ENCODE data around the gene SH3PXD2A. TPM values are rescaled to one million over a fixed set of nuclear protein-coding genes. Genes with fewer than 3 reads are reported as not detected.
"Not testable (repeated sequence)": the region's sequence is repeated elsewhere in the genome, so short reads cannot be mapped to it uniquely, and the experiment has no call there.

SH3PXD2A gene
- total and polyA plus RNA-seq, 9 donors = 33.2 to 95.0 (median 73.9) TPM

DNA sequence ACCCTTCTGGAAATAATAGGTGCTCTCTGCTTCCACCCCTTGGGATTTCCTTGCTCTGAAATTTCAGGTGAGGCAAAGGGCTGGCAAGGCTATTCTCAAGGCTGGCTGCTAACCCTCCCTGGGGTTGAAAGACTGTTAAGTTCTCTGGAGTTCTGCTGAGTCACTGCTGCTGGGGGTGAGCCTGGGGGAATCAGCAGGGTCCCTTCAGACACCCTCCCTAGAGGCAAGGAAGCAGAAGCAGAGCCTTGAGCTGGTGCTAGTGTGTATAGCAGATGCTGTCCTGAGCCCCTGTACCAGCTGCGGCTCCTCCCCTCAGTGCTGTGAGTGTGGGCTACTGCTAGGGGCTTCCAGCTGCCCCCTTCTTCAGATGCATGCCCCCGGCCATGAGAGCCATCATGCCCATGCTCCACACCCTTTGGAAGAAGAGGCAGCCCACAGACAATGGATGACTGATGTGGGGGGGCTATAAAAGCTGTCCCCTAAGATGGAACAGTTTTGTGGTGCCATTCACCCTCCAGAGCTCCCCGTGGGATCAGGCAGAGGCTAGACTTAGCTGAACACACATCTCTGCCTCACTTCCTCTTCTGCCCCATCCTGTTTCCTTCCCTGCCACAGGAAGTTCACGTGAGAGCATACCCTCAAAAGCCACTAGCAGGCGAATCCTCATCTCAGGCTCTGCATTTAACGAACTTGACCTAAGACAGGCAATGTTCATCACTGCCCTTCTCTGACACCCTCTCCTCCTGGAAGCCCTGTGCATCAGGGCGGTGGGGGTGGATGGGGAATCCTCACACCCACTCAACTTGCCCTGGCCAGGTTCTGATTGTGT, 91.8 kb downstream of the SH3PXD2A start:
- Histone ChIP-seq H3K9me3 (replicated peaks; ENCODE audit: control insufficient read depth, low read depth, low read length) (no peaks in the 10 kb centered on the region), H3K4me1 (ENCODE audit: control insufficient read depth, insufficient read depth, low read length) (peaks cover 60% of the 10 kb centered on the region), H3K4me3 (ENCODE audit: low read length) (no peak overlapping the region), H3K27me3 (ENCODE audit: control insufficient read depth, insufficient read depth, low read length) (no peaks in the 10 kb centered on the region), H3K27ac (ENCODE audit: low read length) (peak overlapping the region; percentile 59), H3K36me3 (ENCODE audit: control insufficient read depth, insufficient read depth, low read length) (peaks cover 29% of the 10 kb centered on the region)
- peak; percentile 70 for DNase-seq
- 67% methylated on average over 4 of the region's 7 CpGs for WGBS (ENCODE audit: insufficient coverage)

DNA sequence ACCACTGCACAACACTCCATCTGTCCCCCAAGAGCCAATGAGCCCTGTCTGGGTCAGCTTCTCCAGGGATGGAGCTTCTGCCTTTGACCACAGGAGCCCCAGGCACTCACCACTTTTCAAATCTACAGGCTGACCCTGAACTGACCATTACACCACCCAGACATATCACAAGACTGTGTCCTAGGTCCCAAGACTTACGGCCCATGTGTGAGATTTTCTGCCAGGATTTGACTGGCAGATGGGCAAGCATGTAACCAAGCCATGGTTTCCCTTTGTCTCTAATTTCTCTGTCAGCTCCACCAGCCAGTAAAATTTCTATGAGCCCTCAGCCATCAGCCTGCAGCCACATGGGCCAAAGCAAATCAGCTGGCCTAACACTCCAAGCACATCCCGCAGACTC, 92.5 kb downstream of the SH3PXD2A start:
- DNase-seq = no peak
- 97% methylated on average over 2 of the region's 2 CpGs for WGBS (ENCODE audit: insufficient coverage)
- Histone ChIP-seq H3K4me3 (ENCODE audit: low read length) (no peak overlapping the region), H3K9me3 (replicated peaks; ENCODE audit: control insufficient read depth, low read depth, low read length) (no peaks in the 10 kb centered on the region), H3K36me3 (ENCODE audit: control insufficient read depth, insufficient read depth, low read length) (peaks cover 29% of the 10 kb centered on the region), H3K27me3 (ENCODE audit: control insufficient read depth, insufficient read depth, low read length) (no peaks in the 10 kb centered on the region), H3K27ac (ENCODE audit: low read length) (no peak overlapping the region), H3K4me1 (ENCODE audit: control insufficient read depth, insufficient read depth, low read length) (peaks cover 60% of the 10 kb centered on the region)

DNA sequence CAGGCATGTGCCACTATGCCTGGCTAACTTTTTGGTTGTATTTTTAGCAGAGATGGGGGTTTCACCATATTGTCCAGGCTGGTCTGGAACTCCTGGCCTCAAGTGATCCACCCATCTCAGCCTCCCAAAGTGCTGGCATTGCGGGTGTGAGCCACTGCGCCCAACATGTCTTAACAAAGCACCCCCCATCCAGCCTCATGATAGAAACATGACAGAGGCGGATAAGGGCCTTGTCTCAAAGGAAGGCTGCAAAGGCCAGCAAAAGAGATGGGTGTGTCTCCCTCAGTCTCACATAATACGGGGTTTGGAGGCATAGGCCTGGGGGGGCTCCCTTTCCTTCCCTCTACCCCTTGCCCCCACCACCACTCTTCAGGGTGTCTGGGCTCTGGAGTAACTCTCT, 93.2 kb downstream of the SH3PXD2A start:
- Histone ChIP-seq H3K27ac (ENCODE audit: low read length) (no peak overlapping the region), H3K4me3 (ENCODE audit: low read length) (no peak overlapping the region), H3K4me1 (ENCODE audit: control insufficient read depth, insufficient read depth, low read length) (peaks cover 60% of the 10 kb centered on the region), H3K36me3 (ENCODE audit: control insufficient read depth, insufficient read depth, low read length) (peaks cover 29% of the 10 kb centered on the region), H3K27me3 (ENCODE audit: control insufficient read depth, insufficient read depth, low read length) (no peaks in the 10 kb centered on the region), H3K9me3 (replicated peaks; ENCODE audit: control insufficient read depth, low read depth, low read length) (no peaks in the 10 kb centered on the region)
- no peak for DNase-seq
- WGBS (ENCODE audit: insufficient coverage) = no CpG with 5 or more reads among the region's 4 CpGs

DNA sequence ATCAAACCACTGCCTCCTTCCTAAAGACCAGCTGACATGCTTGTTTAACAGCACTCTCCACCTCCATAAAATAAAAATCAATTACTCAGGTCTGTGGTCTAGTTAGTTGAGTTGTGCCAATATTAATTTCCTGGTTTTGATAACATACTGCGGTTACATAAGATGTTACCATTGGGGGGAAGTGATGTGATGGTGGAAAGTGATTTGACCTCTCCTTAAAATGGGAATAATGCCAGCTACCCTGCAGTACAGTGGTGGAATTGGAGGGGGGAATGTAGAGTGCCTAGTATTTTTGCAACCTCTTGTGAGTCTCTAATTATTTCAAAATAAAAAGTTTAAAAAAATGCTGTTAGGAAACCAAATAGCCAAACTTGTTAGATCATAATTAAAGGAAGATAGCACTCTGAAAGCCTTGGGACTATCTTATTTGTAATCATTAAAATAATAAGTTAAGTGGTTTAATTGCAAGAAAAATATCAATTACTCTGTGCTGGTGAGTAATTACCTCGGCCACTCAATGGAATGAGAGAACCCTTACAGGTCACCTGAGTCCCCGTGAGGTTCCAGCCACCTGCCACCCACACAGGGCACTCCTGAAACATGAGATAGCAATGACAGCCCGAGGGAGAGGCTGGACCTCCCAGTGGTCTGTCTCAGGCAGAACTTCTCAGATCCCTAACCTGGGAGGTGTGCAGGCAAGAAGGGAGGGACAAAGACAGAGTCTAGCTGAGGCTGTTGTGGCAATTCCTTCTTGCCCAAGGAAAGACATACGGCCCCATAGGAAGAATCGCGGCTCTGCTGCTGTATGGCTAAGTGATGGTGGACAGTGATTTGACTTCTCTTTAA, 94.1 kb downstream of the SH3PXD2A start:
- no peak for DNase-seq
- Histone ChIP-seq H3K4me3 (ENCODE audit: low read length) (no peak overlapping the region), H3K9me3 (replicated peaks; ENCODE audit: control insufficient read depth, low read depth, low read length) (no peaks in the 10 kb centered on the region), H3K27ac (ENCODE audit: low read length) (peak overlapping the region; percentile 35), H3K36me3 (ENCODE audit: control insufficient read depth, insufficient read depth, low read length) (peaks cover 24% of the 10 kb centered on the region), H3K27me3 (ENCODE audit: control insufficient read depth, insufficient read depth, low read length) (no peaks in the 10 kb centered on the region), H3K4me1 (ENCODE audit: control insufficient read depth, insufficient read depth, low read length) (peaks cover 62% of the 10 kb centered on the region)
- WGBS (ENCODE audit: insufficient coverage) = 77% methylated on average over 4 of the region's 7 CpGs

DNA sequence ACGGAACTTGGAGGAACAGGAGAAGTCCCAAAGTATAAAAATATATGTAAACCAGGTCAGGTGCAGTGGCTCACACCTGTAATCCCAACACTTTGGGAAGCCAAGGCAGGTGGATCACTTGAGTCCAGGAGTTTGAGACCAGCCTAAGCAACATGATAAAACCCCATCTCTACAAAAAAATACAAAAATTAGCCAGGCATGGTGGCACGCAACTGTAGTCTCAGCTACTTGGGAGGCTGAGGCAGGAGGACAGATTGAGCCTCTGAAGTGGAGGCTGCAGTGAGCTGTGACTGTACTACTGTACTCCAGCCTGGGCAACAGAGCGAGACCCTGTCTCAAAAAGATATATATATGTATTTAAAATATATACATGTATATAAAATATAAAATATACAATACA, 95.1 kb downstream of the SH3PXD2A start:
- H3K9me3 ChIP-seq (replicated peaks; ENCODE audit: control insufficient read depth, low read depth, low read length); H3K4me3 ChIP-seq (ENCODE audit: low read length); H3K27me3 ChIP-seq (ENCODE audit: control insufficient read depth, insufficient read depth, low read length); DNase-seq: not testable (repeated sequence)
- WGBS (ENCODE audit: insufficient coverage) = no CpG with 5 or more reads among the region's 3 CpGs
- Histone ChIP-seq H3K4me1 (ENCODE audit: control insufficient read depth, insufficient read depth, low read length) (peaks cover 54% of the 10 kb centered on the region), H3K27ac (ENCODE audit: low read length) (peak overlapping the region; percentile 93), H3K36me3 (ENCODE audit: control insufficient read depth, insufficient read depth, low read length) (peaks cover 13% of the 10 kb centered on the region)

DNA sequence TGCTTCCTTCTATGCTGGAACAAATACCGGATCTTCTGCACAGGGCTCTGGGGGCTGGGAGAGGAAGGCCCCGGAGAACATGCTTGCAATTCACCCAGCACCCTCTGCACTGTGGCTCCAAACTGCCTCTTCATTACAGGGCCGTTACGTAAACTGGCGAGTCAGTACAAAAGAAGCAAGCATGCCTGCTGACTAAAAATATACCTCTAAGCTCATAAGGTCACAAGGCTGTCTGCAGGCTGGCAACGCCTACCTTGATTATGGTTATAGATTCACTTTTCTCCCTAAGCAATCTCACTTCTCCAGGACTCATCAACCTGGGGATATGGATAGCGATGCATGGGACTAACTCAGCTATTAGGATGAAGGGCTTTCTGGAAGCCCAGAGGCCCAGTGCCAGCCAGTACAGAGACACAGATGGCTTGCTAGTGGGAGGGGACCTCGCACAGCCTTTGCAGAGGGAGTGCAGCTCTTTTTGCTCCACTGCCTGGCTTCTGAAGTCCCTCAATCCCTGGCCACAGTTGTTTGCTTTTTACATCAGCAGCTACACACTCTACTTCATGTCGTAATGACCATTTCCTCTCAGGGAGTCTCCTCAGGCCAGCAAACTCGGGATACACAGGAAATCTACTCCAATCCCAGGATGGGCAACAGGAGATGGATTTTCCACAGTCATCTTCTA, 96.1 kb downstream of the SH3PXD2A start:
- DNase-seq = peak; percentile 80
- peaks cover 47% of the 10 kb centered on the region for H3K4me1 ChIP-seq (ENCODE audit: control insufficient read depth, insufficient read depth, low read length)
- H3K36me3 ChIP-seq (ENCODE audit: control insufficient read depth, insufficient read depth, low read length) = peaks cover 4% of the 10 kb centered on the region
- H3K27ac ChIP-seq (ENCODE audit: low read length) = peak overlapping the region; percentile 93
- no peaks in the 10 kb centered on the region for H3K9me3 ChIP-seq (replicated peaks; ENCODE audit: control insufficient read depth, low read depth, low read length)
- H3K27me3 ChIP-seq (ENCODE audit: control insufficient read depth, insufficient read depth, low read length) = no peaks in the 10 kb centered on the region
- H3K4me3 ChIP-seq (ENCODE audit: low read length) = no peak overlapping the region
- 11% methylated on average over 3 of the region's 10 CpGs for WGBS (ENCODE audit: insufficient coverage)

DNA sequence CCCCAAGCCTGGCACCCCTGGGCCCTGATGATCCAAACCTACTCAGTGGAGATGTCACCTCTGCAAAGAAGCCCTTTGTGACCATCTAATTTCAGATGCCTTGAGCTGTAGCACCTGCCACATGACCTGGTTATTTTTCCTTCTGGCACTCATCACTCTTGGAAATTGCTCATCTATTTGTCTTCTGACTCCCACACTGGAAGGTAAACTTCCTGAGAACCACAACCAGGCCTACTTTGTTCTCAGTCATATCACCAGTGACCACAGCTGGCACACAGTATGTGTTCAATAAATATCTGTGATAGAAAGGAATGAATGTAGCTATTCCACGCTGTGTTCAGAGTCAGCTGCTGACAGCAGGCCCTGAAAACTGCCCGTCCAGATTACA, 97.1 kb downstream of the SH3PXD2A start:
- Histone ChIP-seq H3K4me1 (ENCODE audit: control insufficient read depth, insufficient read depth, low read length) (peaks cover 44% of the 10 kb centered on the region), H3K4me3 (ENCODE audit: low read length) (no peak overlapping the region), H3K9me3 (replicated peaks; ENCODE audit: control insufficient read depth, low read depth, low read length) (no peaks in the 10 kb centered on the region), H3K27me3 (ENCODE audit: control insufficient read depth, insufficient read depth, low read length) (no peaks in the 10 kb centered on the region), H3K36me3 (ENCODE audit: control insufficient read depth, insufficient read depth, low read length) (no peaks in the 10 kb centered on the region), H3K27ac (ENCODE audit: low read length) (peak overlapping the region; percentile 93)
- no CpG with 5 or more reads among the region's 2 CpGs for WGBS (ENCODE audit: insufficient coverage)
- no peak for DNase-seq

DNA sequence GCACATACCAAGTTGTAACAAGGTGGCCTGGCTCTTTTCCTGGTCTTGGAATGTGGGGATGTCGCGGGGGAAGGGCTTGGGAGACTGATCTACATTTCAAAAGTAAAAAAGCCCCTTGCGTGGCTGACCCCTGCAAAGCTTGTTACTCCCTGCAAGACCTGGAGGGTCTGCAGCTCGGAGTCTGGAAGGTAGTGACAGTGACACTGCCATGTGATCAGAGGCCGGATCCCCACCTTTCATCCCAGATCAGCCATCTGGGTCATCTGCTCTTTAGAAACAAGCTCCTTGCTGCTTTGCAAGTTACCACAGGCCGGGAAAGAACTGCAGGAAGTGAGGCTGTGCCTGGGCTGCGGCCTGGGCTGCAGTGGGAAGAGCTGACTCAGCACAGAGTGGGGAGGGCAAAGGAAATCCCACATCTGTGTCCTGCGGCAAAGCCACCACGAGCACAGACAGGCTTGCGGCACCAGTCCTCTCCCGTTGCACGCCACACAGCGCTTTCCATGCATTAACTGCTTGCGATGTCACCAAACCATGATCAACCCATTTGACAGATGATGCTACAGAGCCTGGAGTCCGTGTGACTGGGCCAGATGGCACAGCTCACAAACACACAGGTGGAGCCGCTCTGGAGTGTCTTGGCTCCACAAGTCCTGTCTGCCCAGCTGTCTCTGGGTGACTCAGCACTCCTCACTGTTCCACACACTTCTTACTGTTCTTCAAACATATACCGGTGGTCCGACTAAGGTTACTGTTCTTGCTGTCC, 97.7 kb downstream of the SH3PXD2A start:
- Histone ChIP-seq H3K36me3 (ENCODE audit: control insufficient read depth, insufficient read depth, low read length) (no peaks in the 10 kb centered on the region), H3K27ac (ENCODE audit: low read length) (peak overlapping the region; percentile 93), H3K27me3 (ENCODE audit: control insufficient read depth, insufficient read depth, low read length) (no peaks in the 10 kb centered on the region), H3K9me3 (replicated peaks; ENCODE audit: control insufficient read depth, low read depth, low read length) (peaks cover under 1% of the 10 kb centered on the region), H3K4me3 (ENCODE audit: low read length) (no peak overlapping the region), H3K4me1 (ENCODE audit: control insufficient read depth, insufficient read depth, low read length) (peaks cover 44% of the 10 kb centered on the region)
- 56% methylated on average over 18 of the region's 18 CpGs for WGBS (ENCODE audit: insufficient coverage)
- peak; percentile 82 for DNase-seq

DNA sequence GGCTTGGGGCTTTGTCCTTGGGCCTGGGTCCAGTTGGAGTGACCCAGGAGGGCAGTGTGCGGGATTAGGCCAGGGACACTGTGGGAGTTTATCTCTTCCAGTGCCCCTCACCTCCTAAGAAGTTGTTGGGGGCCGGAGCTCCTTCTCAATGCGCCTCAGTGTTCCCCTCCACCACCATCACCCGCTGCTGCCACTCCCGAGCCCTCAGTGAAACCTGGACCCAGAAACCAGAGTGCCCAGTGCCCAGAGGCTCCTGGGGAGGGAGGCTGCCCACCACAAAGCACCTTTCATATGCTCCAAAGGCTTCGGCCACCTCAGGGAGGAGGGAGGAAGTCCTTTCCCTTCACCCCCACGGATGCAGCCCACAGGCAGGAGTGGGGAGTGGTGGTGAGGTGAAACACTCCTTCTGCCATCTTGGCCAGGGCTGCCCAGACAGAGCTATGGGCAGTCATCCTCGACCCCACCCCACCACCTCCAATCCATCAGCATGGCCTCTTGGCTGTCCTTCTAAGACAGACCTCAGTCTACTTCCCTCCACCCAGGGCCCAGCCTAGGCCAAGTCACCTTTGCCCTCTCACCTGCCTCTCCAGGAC, 99.0 kb downstream of the SH3PXD2A start:
- Histone ChIP-seq H3K36me3 (ENCODE audit: control insufficient read depth, insufficient read depth, low read length) (no peaks in the 10 kb centered on the region), H3K9me3 (replicated peaks; ENCODE audit: control insufficient read depth, low read depth, low read length) (peaks cover 4% of the 10 kb centered on the region), H3K27ac (ENCODE audit: low read length) (peak overlapping the region; percentile 35), H3K4me1 (ENCODE audit: control insufficient read depth, insufficient read depth, low read length) (peaks cover 42% of the 10 kb centered on the region), H3K4me3 (ENCODE audit: low read length) (no peak overlapping the region), H3K27me3 (ENCODE audit: control insufficient read depth, insufficient read depth, low read length) (no peaks in the 10 kb centered on the region)
- 100% methylated on average over 3 of the region's 8 CpGs for WGBS (ENCODE audit: insufficient coverage)
- DNase-seq = no peak

Data from muscle of leg (tissue), 11 donors.